GM21526 (cell line): Measurements from ENCODE around the gene FCSK.
"Not testable (repeated sequence)": the region's sequence is repeated elsewhere in the genome, so short reads cannot be mapped to it uniquely, and the experiment has no call there.

Experiments
- ATAC-seq: cut with Tn5 transposase; IDR thresholded peaks from one replicate; pipeline ENCODE4 v1.9.1; 2021; ENCODE audit warnings: moderate library complexity; ENCODE audit not compliant: unreplicated experiment, low FRiP score

The FCSK gene

GRCh38 chr16:70454222-70455034 lies at the start of gene FCSK:
Gene FCSK, plus strand, starts transcription at chr16:70454595. Its CDS starts 8,596 bp downstream, at chr16:70463191.
- ATAC-seq = peak; percentile 76

DNA sequence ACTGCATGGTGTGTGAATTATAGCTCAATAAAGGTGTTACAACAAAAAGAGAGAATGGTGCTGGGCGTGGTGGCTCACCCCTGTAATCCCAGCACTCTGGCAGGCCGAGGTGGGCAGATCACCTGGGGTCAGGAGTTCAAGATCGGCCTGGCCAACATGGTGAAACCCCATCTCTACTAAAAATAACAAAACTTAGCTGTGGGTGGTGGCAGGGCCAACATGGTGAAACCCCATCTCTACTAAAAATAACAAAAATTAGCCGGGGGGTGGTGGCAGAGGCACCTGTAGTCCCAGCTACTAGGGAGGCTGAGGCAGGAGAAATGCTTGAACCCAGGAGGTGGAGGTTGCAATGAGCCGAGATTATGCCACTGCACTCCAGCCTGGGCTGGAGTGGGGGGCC lies 48.3 kb upstream of the FCSK start:
- not testable (repeated sequence) for ATAC-seq

GRCh38 chr16:70407811-70408274 lies 46.6 kb upstream of the FCSK start:
- ATAC-seq = no peak

DNA sequence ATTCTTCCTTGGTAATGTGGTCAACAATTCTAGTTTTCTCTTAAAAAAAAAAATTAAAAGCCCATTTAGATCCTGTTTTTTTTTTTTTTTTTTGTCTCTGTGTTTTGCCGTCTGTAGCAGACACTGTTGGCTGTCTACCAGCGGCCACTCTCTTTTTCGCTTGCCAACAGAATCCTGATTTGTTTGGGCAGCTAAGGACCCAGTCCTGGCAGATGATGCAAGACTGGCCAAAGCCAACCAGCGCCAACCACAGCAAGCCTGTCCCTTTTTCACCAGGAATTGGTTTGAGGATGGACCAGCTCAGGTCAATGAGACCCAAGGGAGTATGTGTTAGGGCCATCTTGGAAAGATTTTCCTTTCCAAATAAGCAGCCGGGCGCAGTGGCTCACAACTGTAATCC lies 43.7 kb upstream of the FCSK start:
- ATAC-seq = no peak

GRCh38 chr16:70412385-70412784 lies 42.0 kb upstream of the FCSK start:
- no peak for ATAC-seq

GRCh38 chr16:70413572-70413971 lies 40.8 kb upstream of the FCSK start:
- ATAC-seq = not testable (repeated sequence)

DNA sequence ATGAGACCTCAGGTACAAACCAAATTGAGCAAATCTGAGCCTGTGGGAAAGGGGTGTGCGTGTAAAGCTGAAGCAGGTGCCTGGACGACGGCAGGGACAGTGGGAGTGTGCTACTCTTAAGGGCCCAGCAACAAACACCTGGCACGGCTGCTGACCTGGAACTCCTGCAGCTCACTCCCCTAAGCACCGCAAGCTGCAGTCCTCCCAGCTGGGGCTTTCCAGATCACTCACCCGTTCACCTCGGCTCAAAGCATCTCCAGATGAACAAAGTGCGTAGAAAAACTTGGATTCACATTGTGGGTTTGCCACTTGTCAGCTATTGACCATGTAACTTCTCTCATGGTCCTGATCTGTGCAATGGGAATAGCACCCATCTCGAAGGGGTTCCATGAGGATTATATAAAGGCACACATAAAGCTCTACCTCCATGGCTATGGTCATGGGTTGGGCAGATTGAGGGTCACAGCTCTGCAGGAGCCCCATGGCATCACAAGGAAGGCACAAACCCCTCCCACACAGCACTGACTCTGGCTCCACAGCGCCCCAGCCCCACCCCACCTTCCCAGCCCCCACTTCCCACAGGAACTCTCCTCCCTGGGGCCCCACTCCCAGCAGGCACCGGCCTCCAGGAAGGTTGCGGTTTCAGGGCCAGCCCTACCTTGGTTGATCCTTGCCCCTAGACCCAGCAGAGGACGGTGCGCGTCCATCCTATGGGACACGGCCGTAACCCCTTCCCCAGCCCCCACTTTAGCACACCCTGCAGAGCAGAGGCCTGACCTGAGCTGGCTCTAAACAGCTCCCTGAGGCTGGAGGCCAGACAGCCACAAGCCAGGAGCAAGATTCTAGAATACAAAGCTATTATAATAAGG lies 37.4 kb upstream of the FCSK start:
- ATAC-seq = peak; percentile 70

DNA sequence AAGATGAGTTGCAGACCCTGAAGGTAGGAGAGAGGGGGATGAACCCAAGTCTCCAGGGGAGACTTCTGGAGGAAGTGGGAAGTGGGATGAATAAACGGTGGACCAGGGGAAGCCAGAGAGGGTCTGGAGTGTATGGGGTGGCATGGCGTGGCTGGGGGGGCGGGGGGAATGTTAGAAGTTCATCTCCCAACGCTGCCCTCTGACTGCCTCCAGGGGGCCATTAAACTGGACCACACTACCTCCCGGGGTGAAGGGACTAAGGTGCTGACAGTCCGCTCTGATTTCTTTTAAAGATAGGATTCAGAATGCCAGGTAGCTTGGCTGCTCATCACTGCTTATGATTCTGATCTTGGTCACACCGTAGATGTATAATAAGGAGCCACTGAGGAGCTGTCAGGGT lies 36.7 kb upstream of the FCSK start:
- ATAC-seq = no peak

GRCh38 chr16:70418274-70418992 lies 36.0 kb upstream of the FCSK start:
- ATAC-seq = no peak

DNA sequence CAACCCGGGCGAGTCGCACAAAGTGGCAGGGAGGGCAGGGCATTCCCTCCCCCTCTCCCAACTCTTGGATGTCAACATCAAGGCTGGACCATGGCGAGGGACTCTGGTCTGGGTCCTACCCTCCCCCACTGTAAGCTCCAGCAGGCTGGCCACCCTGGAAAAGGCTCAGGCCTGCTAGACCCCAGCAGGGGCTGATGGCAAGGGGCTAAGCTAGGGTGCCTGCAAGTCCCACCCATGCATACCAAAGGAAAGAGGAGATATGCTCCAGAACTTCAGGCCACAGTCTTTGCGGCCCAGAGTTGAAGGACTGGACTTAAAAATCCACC lies 35.4 kb upstream of the FCSK start:
- no peak for ATAC-seq

DNA sequence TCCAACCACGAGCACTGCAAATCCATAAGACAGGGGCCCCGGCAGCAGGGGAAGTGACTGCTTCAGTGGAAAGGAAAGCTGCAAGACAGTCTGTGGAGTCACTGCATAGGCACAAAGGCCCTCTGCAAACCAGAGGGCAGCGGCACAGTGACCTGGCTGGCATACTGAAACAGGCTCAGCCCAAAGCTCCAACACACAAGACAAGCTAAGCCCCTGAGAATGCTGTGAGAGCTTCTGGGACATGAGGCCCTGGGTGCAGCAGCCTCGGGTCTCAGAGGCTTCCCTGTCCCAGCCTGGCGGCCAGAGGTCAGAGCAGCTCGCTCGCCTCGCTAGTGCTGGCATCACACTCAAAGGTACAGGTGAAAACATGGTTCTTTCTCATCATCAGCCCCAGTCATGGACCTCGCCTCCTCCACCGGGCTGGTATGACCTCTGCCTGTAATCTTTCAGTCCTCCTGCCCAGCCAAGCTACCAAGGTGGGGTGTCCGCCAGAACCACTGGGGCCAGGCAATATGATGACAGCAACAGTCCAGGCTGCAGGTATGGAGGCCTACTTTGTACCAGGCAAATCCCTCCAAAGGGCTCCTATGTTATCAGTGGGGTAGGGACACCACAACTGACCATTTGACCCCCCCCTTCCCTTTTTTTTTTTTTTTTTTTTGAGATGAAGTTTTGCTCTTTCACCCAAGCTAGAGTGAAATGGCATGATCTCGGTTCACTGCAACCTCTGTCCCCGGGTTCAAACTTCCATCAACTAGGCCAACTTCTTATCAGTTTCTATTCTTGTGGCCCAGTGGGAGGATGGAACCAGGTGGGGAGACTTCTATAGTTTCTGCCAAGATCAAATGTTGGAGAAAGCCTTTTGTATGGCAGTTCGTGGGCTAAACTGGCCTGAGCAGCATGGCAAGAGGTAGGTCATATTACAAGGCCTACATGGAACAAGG lies 34.7 kb upstream of the FCSK start:
- ATAC-seq = no peak

DNA sequence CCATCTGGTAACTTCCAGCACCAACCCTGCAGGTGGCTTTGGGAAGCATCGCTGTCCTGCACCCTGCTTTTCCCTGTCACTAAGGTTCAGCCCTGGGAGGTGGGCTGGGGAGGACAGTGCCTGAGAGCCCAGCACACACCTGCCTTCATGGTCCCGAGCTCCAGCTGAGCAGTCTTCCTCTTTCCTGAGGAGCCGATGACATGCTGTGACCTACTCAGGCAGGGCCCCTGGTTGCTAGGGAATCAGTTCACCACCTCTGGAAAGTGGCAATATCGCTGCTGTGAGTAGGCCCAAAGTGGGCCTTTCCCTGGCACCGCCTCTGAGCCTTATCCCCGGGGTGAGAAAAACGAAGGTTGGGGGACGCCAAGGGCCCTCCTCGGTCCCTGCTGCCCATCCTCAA lies 33.4 kb upstream of the FCSK start:
- no peak for ATAC-seq

DNA sequence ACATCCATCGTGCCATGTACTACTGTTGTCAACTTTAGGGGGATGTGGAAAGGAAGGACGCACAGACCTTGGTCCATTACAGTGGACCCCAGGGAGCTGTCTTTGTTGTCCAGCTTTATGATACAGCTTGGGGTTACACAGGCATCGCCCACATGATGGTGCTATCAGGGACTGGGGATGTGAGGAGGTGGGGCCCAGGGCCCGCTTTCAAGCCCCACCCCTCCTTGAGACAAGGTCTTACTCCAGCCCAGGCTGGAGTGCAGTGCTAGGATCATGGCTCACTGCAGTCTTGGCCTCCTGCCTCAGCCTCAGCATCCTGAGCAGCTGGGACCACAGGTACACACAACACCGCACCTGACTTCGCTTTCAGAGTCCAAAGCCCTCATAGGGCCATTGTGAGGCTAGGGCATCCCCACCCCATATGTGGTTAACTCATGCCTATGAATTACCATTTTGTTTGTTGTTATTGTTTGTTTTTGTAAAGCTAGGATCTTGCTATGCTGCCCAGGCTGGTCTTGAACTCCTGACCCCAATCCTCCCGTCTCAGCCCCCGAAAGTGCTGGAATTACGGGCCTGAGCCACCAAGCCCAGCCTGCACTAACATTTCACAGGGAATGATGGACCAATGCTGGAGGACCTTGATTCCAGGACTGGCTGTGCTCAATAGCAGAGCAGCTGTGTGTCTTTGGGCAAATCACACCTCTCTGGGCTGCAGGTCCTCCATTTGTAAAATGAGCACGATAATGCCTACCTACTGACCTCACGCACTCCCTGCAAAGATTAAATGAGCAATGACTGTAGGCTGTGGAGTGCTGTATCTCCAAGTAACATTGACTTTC lies 32.7 kb upstream of the FCSK start:
- ATAC-seq = no peak

DNA sequence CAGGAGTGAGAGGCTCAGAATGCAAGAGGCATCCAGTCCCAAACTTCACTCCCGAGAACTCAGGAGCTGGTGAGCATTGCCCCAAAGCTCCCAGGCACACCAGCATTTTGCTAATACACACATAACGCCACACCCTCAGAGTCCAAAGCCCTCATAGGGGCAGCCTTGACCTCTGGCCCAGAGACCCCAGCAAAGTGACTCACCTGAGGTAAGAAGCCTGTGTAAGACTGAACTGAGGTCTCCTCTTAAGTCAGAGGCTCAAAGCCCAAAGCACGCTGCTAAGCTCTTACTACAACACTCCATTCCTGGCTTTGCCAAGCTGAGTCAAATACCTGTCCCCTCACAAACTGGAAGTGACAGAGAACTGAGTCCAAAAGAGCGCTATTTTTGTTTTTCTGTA lies 31.9 kb upstream of the FCSK start:
- ATAC-seq = no peak

DNA sequence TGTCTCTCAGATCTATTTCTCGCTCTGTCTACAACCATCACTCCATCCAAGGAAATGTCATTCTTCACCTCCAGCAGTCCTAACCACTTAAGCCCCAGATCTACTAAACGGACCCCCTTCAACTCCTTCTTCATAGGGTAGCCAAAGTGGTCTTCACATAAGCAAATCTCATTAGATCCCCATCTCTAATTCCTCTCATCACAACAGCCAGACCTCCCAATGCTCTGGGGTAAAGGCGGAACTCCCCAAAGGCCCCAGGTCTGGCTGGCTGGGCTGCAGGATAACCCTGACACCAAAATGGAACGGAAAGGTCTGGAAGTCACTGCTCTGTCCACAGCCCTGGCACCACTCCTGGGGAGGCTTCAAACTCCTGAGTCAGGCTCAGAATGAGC lies 26.6 kb upstream of the FCSK start:
- ATAC-seq = no peak

DNA sequence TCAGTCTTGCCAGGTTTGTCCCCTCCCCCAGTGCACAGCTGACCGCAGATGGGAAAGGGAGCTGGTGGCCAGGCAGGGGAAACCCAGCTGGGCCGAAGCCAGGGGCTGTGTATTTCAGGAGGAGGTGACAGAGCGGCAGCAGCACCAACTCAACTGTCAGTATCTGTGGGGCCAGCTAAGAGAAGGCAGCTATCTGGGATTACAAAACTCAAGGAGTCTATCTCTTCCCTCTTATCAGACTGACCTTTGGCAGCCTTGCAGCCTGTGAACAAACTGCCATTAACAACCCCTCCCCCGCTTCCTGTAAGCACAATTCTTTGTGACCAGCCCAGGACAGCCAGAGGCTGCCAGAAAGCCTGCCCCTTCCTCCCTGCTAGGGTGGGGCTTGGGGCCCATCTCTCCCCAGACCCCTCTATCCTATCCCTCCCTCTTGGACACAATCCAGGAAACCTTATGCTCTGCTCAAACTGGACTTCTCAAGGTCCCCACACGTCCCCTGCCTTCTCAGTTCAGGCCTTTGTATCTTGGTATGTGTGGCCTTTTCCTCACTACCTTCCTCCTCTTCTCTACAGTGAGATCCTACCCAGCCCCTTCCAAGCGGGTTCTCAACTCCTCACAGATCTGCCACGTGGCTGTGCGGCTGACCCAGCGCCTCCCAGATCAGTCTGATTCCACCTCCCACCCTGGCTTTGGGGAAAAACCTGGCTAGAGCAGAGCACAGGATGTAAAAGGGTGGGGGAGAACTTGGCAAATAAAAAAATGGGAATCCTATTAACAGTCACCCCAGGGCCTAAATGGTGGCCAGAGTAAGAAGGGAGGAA lies 26.0 kb upstream of the FCSK start:
- ATAC-seq = no peak

DNA sequence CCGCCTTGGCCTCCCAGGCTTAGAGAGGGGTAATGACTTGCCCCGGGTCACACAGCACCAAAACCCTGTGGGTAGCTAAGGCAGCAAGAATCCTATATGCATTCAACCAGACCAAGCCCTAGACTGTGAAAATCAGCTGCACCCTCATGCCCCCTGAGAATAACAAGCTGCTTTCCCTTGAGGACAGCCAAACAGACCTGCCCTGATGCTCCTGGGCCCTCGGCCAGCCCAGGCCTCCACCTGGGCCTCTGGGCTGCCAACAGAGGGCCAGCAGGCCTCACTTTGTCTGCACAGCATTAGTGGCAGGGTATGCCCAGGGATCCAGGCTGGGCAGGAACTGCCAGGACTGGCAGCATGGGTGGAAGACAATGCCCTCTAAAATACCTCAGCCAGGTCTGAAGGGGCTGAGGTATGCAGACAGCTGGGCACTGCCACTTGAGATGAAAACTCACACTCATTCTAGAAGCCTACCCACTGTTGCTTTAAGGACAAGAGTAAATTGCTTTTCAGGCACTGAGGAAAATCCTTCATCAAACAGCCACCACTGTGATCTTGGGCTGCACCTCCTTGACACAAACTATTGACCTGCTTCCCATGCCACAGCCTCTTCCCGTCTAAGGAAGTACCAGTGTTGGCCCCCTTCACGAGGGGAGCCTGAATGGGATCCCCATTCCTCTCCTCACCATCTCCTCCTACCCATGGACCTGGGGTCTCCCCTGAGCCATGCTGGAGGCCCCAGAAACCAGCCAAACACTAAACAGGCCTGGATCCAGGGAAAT lies 24.3 kb upstream of the FCSK start:
- no peak for ATAC-seq
